Keratinocyte (primary cell): Measurements from ENCODE around the gene FGFR1OP2. TPM values are rescaled to one million over a fixed set of nuclear protein-coding genes. Genes with fewer than 3 reads are reported as not detected.
"Not testable (repeated sequence)": the region's sequence is repeated elsewhere in the genome, so short reads cannot be mapped to it uniquely, and the experiment has no call there.

Experiments used
- DNase-seq: peaks from one replicate; pipeline ENCODE4 v3.0.0-alpha.2; 2011; ENCODE audit warnings: low read depth, missing footprints, low spot score
- FAIRE-seq: peaks from 2 replicates; lab custom pipeline; 2011; peaks lifted over from hg19 to GRCh38; lab: Jason Lieb, UNC
- H2AFZ ChIP-seq: 2 replicates; pipeline ENCODE4 v1.6.0; 2012; ENCODE audit warnings: low read length, control low read depth, inconsistent platforms; ENCODE audit not compliant: control insufficient read depth
- H3K27ac ChIP-seq: 2 replicates; pipeline ENCODE4 v1.5.1; 2011; ENCODE audit warnings: low read length; ENCODE audit not compliant: control insufficient read depth, insufficient read depth
- H3K27me3 ChIP-seq: 3 replicates; pipeline ENCODE4 v1.6.0; 2011; ENCODE audit warnings: low read length; ENCODE audit not compliant: control insufficient read depth, insufficient read depth; ENCODE audit errors: extremely low read depth
- H3K36me3 ChIP-seq, 2 experiments: 2 replicates in 1 of 2; 3 replicates in 1 of 2; pipeline ENCODE4 v1.5.1; 2011; ENCODE audit warnings: low read length in 2 of 2, mild to moderate bottlenecking in 1 of 2; ENCODE audit not compliant: control insufficient read depth in 2 of 2, insufficient read depth in 2 of 2; ENCODE audit errors: extremely low read depth in 1 of 2
- H3K4me1 ChIP-seq: 3 replicates; pipeline ENCODE4 v1.5.1; 2011; ENCODE audit warnings: low read length; ENCODE audit not compliant: control insufficient read depth, insufficient read depth; ENCODE audit errors: extremely low read depth
- H3K4me2 ChIP-seq: 3 replicates; pipeline ENCODE4 v1.6.0; 2011; ENCODE audit warnings: low read depth, low read length; ENCODE audit not compliant: control insufficient read depth, insufficient read depth; ENCODE audit errors: extremely low read depth
- H3K4me3 ChIP-seq, 3 experiments: fragments of 200-600 bp in 1 of 3; sonication (generic) in 1 of 3; 2 replicates in 2 of 3; 3 replicates in 1 of 3; pipeline ENCODE4 v1.5.1; 2011 to 2016; ENCODE audit warnings: low read length in 3 of 3, mild to moderate bottlenecking in 3 of 3, control low read depth in 2 of 3, inconsistent platforms in 1 of 3, low read depth in 1 of 3, mixed read lengths in 1 of 3, mixed run types in 1 of 3, moderate library complexity in 1 of 3; ENCODE audit not compliant: control insufficient read depth in 2 of 3, insufficient read depth in 2 of 3; ENCODE audit errors: extremely low read depth in 1 of 3
- H3K79me2 ChIP-seq: 2 replicates; pipeline ENCODE4 v1.6.0; 2012; ENCODE audit warnings: low read length; ENCODE audit not compliant: control insufficient read depth, insufficient read depth
- H3K9ac ChIP-seq: 3 replicates; pipeline ENCODE4 v1.6.0; 2011; ENCODE audit warnings: low read length; ENCODE audit not compliant: control insufficient read depth, insufficient read depth; ENCODE audit errors: extremely low read depth
- H3K9me1 ChIP-seq: 3 replicates; pipeline ENCODE4 v1.6.0; 2011; ENCODE audit warnings: low read length; ENCODE audit not compliant: control insufficient read depth, insufficient read depth; ENCODE audit errors: extremely low read depth
- H3K9me3 ChIP-seq: 2 replicates; pipeline ENCODE4 v1.5.1; 2012; ENCODE audit warnings: low read depth, low read length; ENCODE audit not compliant: control insufficient read depth
- H4K20me1 ChIP-seq: 3 replicates; pipeline ENCODE4 v1.6.0; 2011; ENCODE audit warnings: low read length; ENCODE audit not compliant: control insufficient read depth, insufficient read depth; ENCODE audit errors: extremely low read depth
- CTCF ChIP-seq, 3 experiments: IDR thresholded peaks in 1 of 3; conservative IDR thresholded peaks in 1 of 3; optimal IDR thresholded peaks in 1 of 3; 2 replicates in 2 of 3; 3 replicates in 1 of 3; pipeline versions ENCODE3 to v1.5.1; 2011; ENCODE audit warnings: low read length in 3 of 3, mild to moderate bottlenecking in 3 of 3, moderate library complexity in 2 of 3, control low read depth in 1 of 3, inconsistent platforms in 1 of 3; ENCODE audit not compliant: insufficient read depth in 2 of 3; ENCODE audit errors: extremely low read depth in 1 of 3
- EZH2 ChIP-seq: IDR thresholded peaks from one replicate; pipeline ENCODE4 v1.6.1; 2012; ENCODE audit warnings: inconsistent platforms, mild to moderate bottlenecking, low read length, moderate library complexity
- dilution Hi-C: fragments of 300-500 bp; cut with MboI; formaldehyde crosslinking; loops from one replicate; pipeline ENCODE4 v1.7.0; 2020; ENCODE audit warnings: low sequenced_read_pairs; ENCODE audit not compliant: extremely low pct_ligation_motif_present
- polyA plus RNA-seq, 5 experiments: library from polyadenylated mRNA; depleted of rRNA in 3 of 5; stranded (reverse) in 3 of 5; stranded (forward) in 1 of 5; unstranded in 1 of 5; fragments of >200 nt; gene quantifications; 1 replicate in 1 of 5; 2 replicates in 3 of 5; 3 replicates in 1 of 5; pipeline versions ENCODE4 v1.2.1 to v1.2.3, GENCODE V29; 2011 to 2012; ENCODE audit warnings: missing spikeins in 2 of 5, low read depth in 1 of 5, low replicate concordance in 1 of 5

FGFR1OP2 gene
- polyA plus RNA-seq, 1 donor (not counting 4 experiments of a cell fraction or from before 2014, with no cell fraction given): 34.9 TPM

- no peak for FAIRE-seq
- no peak for DNase-seq
- Histone ChIP-seq H4K20me1 (no peaks in the 10 kb centered on the region), H3K4me3 (no peak overlapping the region), H3K4me1 (no peaks in the 10 kb centered on the region), H3K27me3 (no peaks in the 10 kb centered on the region), H3K9ac (no peak overlapping the region), H2AFZ (no peak overlapping the region), H3K4me2 (no peak overlapping the region), H3K79me2 (peaks cover 31% of the 10 kb centered on the region), H3K9me1 (no peaks in the 10 kb centered on the region), H3K27ac (no peak overlapping the region), H3K36me3 (peaks cover 5 to 8% of the 10 kb centered on the region in 2 experiments), H3K9me3 (no peaks in the 10 kb centered on the region)
- dilution Hi-C loops: no loop called here
- TF ChIP-seq EZH2 (no peak), CTCF (optimal IDR thresholded peaks at IDR 0.05 in 1 of 3, IDR thresholded peaks at IDR 0.05 in 1 of 3, conservative IDR thresholded peaks at IDR 0.05 in 1 of 3; ENCODE audit: extremely low read depth in 1 of 3, insufficient read depth in 2 of 3, low read length in 3 of 3) (no peak)
These were observed 15.8 kb downstream of the FGFR1OP2 start for GRCh38 chr12:26954027-26954426.

GRCh38 chr12:26961391-26961790, 23.1 kb downstream of the FGFR1OP2 start:
- DNase-seq, H3K27ac ChIP-seq, H3K9me1 ChIP-seq, dilution Hi-C loops, H2AFZ ChIP-seq, H3K4me1 ChIP-seq, H3K79me2 ChIP-seq, H3K9ac ChIP-seq, H4K20me1 ChIP-seq, H3K9me3 ChIP-seq, H3K4me2 ChIP-seq, H3K27me3 ChIP-seq, H3K4me3 ChIP-seq, FAIRE-seq: not testable (repeated sequence)
- H3K36me3 ChIP-seq: peaks cover 8 to 14% of the 10 kb centered on the region in 2 experiments

- no peaks in the 10 kb centered on the region for H3K9me1 ChIP-seq
- H3K4me3 ChIP-seq: no peak overlapping the region
- peaks cover 5 to 14% of the 10 kb centered on the region in 2 experiments for H3K36me3 ChIP-seq
- dilution Hi-C loops: no loop called here
- no peak overlapping the region for H3K27ac ChIP-seq
- no peak overlapping the region for H3K9ac ChIP-seq
- no peaks in the 10 kb centered on the region for H3K9me3 ChIP-seq
- no peaks in the 10 kb centered on the region for H3K79me2 ChIP-seq
- no peaks in the 10 kb centered on the region for H4K20me1 ChIP-seq
- TF ChIP-seq EZH2: no peak
- TF ChIP-seq CTCF (optimal IDR thresholded peaks at IDR 0.05 in 1 of 3, IDR thresholded peaks at IDR 0.05 in 1 of 3, conservative IDR thresholded peaks at IDR 0.05 in 1 of 3; ENCODE audit: extremely low read depth in 1 of 3, insufficient read depth in 2 of 3, low read length in 3 of 3): no peak
- FAIRE-seq: no peak
- H2AFZ ChIP-seq: no peak overlapping the region
- DNase-seq: no peak
- no peaks in the 10 kb centered on the region for H3K4me1 ChIP-seq
- H3K27me3 ChIP-seq: no peaks in the 10 kb centered on the region
- no peak overlapping the region for H3K4me2 ChIP-seq
These were observed 23.5 kb downstream of the FGFR1OP2 start for GRCh38 chr12:26961803-26962202.
